Ovary (tissue), 10 donors: Measurements from ENCODE around the gene CTH. TPM values are rescaled to one million over a fixed set of nuclear protein-coding genes. Genes with fewer than 3 reads are reported as not detected.
"Not testable (repeated sequence)": the region's sequence is repeated elsewhere in the genome, so short reads cannot be mapped to it uniquely, and the experiment has no call there.

Experiments
- DNase-seq, 5 donors: peaks; one replicate each; pipeline ENCODE4 v3.0.0-alpha.2; 2019 to 2020
- H3K27ac ChIP-seq, 2 donors: fragments of 200-600 bp; one replicate each; pipeline versions ENCODE4 v1.5.1 to v1.8.0; 2019 to 2022
- H3K27me3 ChIP-seq: fragments of 200-600 bp; one replicate; pipeline ENCODE4 v1.8.0; 2022
- H3K36me3 ChIP-seq: fragments of 200-600 bp; sonication (generic); one replicate; pipeline ENCODE4 v1.5.1; 2019
- H3K4me1 ChIP-seq: one replicate; pipeline ENCODE4 v1.8.1; 2013; ENCODE audit warnings: mild to moderate bottlenecking, moderate library complexity; ENCODE audit not compliant: insufficient read depth
- H3K4me3 ChIP-seq: fragments of 200-600 bp; sonication (generic); one replicate; pipeline ENCODE4 v1.5.1; 2017
- H3K9me3 ChIP-seq, 2 donors: fragments of 200-600 bp in 1 of 2; sonication (generic) in 1 of 2; one replicate each; pipeline versions ENCODE4 v1.5.1 to v1.8.1; 2013 to 2019; ENCODE audit warnings: mild to moderate bottlenecking in 1 of 2, moderate library complexity in 1 of 2
- CTCF ChIP-seq, 3 donors: fragments of 450-650 bp in 2 of 3; fragments of 200-600 bp in 1 of 3; IDR thresholded peaks; one replicate each; pipeline versions ENCODE4 v1.5.1 to v1.8.0; 2016 to 2022; ENCODE audit warnings: antibody characterized with exemption in 3 of 3, mild to moderate bottlenecking in 1 of 3
- EP300 ChIP-seq: sonication (generic); formaldehyde crosslinking; IDR thresholded peaks from one replicate; pipeline ENCODE4 v1.6.1; 2017; ENCODE audit warnings: antibody characterized with exemption
- POLR2A ChIP-seq: fragments of 450-650 bp; IDR thresholded peaks from one replicate; pipeline ENCODE4 v1.6.1; 2017; ENCODE audit warnings: antibody characterized with exemption, mild to moderate bottlenecking, moderate library complexity
- WGBS, 3 donors: extraction: QIAGEN DNeasy Blood & Tissue Kit in 1 of 3; methylation state at CpG; one replicate each; pipeline versions ENCODE4 v1.1.5 to v1.1.7; 2013 to 2017; 5-methylcytosine and 5-hydroxymethylcytosine counted together
- intact Hi-C, 4 donors: fragments of 100-400 bp; cut with DNase I; formaldehyde crosslinking; loops; one replicate each; pipeline versions ENCODE4 v1.11.0 to v1.15.1; 2022 to 2023
- long read RNA-seq, 3 donors: library from polyadenylated mRNA in 2 of 3; unstranded in 2 of 3; transcript quantifications; one replicate each; pipeline ENCODE4 v2.0.0 and lab custom pipeline, GENCODE V29; 2021 to 2026
- polyA plus RNA-seq, 2 donors: library from polyadenylated mRNA; stranded (reverse); fragments of 200-250 nt in 1 of 2; fragments of 350-450 nt in 1 of 2; fragmentation: Illumina TruSeq in 1 of 2; extraction: RNeasy Lipid Tissue Mini Kit (QIAGEN cat#74804) in 1 of 2; gene quantifications; one replicate each; pipeline ENCODE4 v1.2.3, GENCODE V29; 2013 to 2014
- total RNA-seq, 7 donors: library from RNA; depleted of rRNA in 2 of 7; stranded (reverse); fragments of >200 nt in 2 of 7; fragmentation: NEBNext Ultra II Directional in 3 of 7; extraction: Animal tissue kit (Norgen Biotek cat#: 25700) in 3 of 7; gene quantifications; one replicate each; pipeline versions ENCODE4 v1.1.0 to v1.2.4, GENCODE V29; 2016 to 2023
- donor health status: DM: no; HTN: no; CAD: no; lungs with moderate emphysema.
- donor health status: DM: no; HTN: no; CAD: no.
- donor health status: Bipolar disorder and iron deficiency.
- donor health status: DM: yes; HTN: yes; CAD: no.
- donor health status: DM: no; HTN: no; CAD: no.
- donor health status: DM: yes; HTN: yes; CAD: no.

CTH gene
- total RNA-seq (10 to 100 TPM in 5 of 7 donors, 1 to 10 TPM in 2; 4.7 to 36.2 (median 20.9) TPM), polyA plus RNA-seq (10 to 100 TPM in 1 of 2 donors, 1 to 10 TPM in 1; 7.1 to 10.3 TPM)
- long read RNA-seq, donor 1, transcript CTH-202 (12 exons, 1,805 nt), result major isoform, 6 of 12 reads
- long read RNA-seq, donor 1, partial matches to known transcripts, result 0 of 12 reads
- long read RNA-seq, donor 1, other reads (novel, unspliced or antisense), result 5 of 12 reads
- long read RNA-seq, donor 2, partial matches to known transcripts, result 0 of 1 reads
- long read RNA-seq, donor 2, other reads (novel, unspliced or antisense), result 0 of 1 reads
- long read RNA-seq, donor 3, partial matches to known transcripts, result 0 of 5 reads
- long read RNA-seq, donor 3, other reads (novel, unspliced or antisense), result 1 of 5 reads

DNA sequence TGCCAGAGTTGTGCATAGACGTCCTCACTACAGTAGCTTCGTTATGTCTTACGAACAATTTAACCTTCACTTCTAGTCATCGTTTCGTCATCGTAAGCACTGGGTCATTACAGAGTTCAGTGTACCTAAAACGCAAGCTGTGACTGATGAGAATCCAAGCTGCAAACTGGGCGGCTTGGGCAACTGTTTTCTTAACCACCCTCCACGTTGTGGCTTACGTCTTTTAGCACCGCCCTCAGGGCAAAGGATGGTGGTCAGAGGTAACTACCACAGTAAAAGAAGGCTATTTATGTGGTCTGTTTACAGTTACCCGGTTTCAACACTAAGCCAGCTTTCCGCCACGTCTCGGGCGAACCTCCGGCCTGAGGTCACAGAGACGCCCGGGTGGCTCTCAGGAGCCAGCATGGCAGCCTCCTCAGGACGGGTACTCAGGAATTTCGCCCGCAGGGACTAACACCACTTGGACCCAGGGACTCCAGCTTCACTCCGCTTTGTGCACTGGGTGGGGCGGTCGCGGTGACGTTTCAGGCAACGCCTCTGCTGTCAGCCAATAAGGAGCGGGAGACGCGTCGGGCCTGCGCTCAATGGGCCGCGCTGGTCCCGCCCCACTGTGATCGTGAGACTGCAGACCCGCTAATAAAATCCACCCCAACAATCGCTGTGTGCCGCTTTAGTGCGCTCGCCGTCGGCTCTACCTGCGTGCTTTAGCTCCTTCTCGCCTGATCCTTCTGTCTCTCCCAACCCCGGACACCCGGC lies at the start of gene CTH:
Gene CTH (plus strand): TSS at position 665 of the 756 bp plus-strand sequence. CDS start 148 bp downstream, outside the sequence.
- H3K4me1 ChIP-seq, result peaks cover 2% of the 10 kb centered on the region
- peak; percentile 97 for TF ChIP-seq POLR2A
- no peak for TF ChIP-seq EP300
- TF ChIP-seq CTCF (IDR thresholded peaks at IDR 0.05), result peak in 2 of 3 donors; percentile 13 to 28
- no peaks in the 10 kb centered on the region for H3K9me3 ChIP-seq
- 0% methylated on average over 47 to 48 of the region's 48 CpGs for WGBS, 3 donors
- H3K27me3 ChIP-seq, result no peaks in the 10 kb centered on the region
- peak within 1 kb of the TSS; percentile 71 for H3K4me3 ChIP-seq
- H3K36me3 ChIP-seq, result no peaks in the 10 kb centered on the region
- H3K27ac ChIP-seq, result peak within 1 kb of the TSS; percentile 73 to 96
- peak; percentile 97 to 98 (median 97) for DNase-seq
- intact Hi-C loops, result loop anchor here in 1 of 4 donors (10.0 kb wide), 1 partner anchor 56 kb away; the partner anchor contains the start of gene ANKRD13C

- H3K36me3 ChIP-seq, result no peaks in the 10 kb centered on the region
- H3K4me3 ChIP-seq, result no peak overlapping the region
- H3K4me1 ChIP-seq, result no peaks in the 10 kb centered on the region
- 12 to 18% (median 13%) methylated on average over 3 of the region's 3 CpGs for WGBS, 3 donors
- H3K27ac ChIP-seq, result no peak overlapping the region
- intact Hi-C loops, result no loop called here
- TF ChIP-seq CTCF (IDR thresholded peaks at IDR 0.05) (no peak), EP300 (no peak), POLR2A (no peak)
- H3K27me3 ChIP-seq, result no peaks in the 10 kb centered on the region
- no peak for DNase-seq
- H3K9me3 ChIP-seq, result no peaks in the 10 kb centered on the region
Measured at GRCh38 chr1:70361727-70362398, 49.2 kb upstream of the CTH start.

DNA sequence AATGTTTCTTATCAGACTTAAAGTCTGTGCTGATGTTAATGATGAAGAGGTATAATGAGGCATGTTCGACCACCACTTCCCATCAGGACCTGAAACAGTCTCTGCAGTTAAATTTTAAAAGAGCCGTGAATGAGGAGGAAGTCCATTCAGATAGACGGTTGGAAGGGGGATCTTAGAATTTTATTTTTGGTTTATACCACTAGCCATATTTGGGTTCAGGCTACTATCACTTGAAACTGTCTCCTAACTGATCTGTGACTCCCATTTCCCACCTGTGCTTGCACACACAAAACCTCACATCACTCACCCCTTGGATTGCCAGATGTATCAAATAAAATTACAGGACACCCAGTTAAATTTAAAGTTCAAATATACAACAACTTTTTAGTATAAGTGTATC lies 46.6 kb upstream of the CTH start:
- H3K4me3 ChIP-seq, result no peak overlapping the region
- H3K4me1 ChIP-seq, result no peaks in the 10 kb centered on the region
- no peak overlapping the region for H3K27ac ChIP-seq
- no peak for TF ChIP-seq CTCF (IDR thresholded peaks at IDR 0.05)
- TF ChIP-seq EP300, result no peak
- no peak for TF ChIP-seq POLR2A
- H3K36me3 ChIP-seq, result no peaks in the 10 kb centered on the region
- H3K27me3 ChIP-seq, result no peaks in the 10 kb centered on the region
- no peaks in the 10 kb centered on the region for H3K9me3 ChIP-seq
- DNase-seq, result no peak
- WGBS, 3 donors, result 78 to 90% (median 86%) methylated on average over 3 of the region's 3 CpGs
- intact Hi-C loops, result no loop called here

DNA sequence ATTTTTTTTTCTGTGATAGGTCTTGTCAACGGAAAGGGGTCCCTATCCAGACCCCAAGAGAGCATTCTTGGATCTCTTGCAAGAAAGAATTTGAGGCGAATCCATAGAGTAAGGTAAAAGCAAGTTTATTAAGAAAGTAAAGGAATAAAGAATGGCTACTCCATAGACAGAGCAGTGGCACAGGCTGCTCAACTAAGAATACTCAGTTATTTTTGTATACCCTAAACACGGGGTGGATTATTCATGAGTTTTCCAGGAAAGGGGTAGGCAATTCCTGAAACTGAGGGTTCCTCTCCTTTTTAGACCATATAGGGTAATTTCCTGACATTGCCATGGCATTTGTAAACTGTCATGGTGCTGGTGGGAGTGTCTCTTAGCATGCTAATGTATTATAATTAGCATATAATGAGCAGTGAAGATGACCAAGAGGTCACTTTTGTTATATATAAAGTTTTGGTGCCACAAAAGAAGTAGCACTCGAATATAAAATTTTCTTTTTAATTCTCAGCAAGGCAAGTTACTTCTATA lies 44.6 kb upstream of the CTH start:
- H3K36me3 ChIP-seq, H3K27ac ChIP-seq, intact Hi-C loops, DNase-seq, H3K27me3 ChIP-seq, H3K4me3 ChIP-seq, H3K4me1 ChIP-seq, H3K9me3 ChIP-seq: not testable (repeated sequence)
- 93 to 96% (median 93%) methylated on average over 4 of the region's 4 CpGs for WGBS, 3 donors

DNA sequence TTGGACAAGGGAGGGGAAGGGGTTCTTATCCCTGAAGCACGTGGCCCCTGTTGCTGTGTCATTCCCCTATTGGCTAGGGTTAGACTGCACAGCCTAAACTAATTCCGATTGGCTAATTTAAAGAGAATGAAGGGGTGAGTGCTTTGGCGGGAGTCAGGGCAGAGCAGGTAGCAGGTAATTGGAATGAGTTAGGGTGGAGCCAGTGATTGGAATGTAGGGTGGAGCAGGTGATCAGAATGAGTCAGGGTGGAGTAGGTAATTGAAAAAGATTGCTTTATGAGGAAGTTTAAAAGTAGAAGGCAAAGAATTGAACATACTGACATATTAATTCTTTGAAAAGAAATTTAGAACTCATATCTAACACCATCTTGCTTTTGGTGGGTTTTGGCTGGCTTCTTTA lies 44.1 kb upstream of the CTH start:
- DNase-seq, intact Hi-C loops, H3K4me1 ChIP-seq, H3K27ac ChIP-seq, H3K27me3 ChIP-seq, H3K4me3 ChIP-seq, H3K9me3 ChIP-seq, H3K36me3 ChIP-seq: not testable (repeated sequence)
- WGBS, 3 donors, result 75 to 95% (median 88%) methylated on average over 3 of the region's 3 CpGs

GRCh38 chr1:70367397-70367796 lies 43.7 kb upstream of the CTH start:
- H3K4me1 ChIP-seq, DNase-seq, H3K9me3 ChIP-seq, intact Hi-C loops, H3K36me3 ChIP-seq, H3K27me3 ChIP-seq, H3K4me3 ChIP-seq, H3K27ac ChIP-seq: not testable (repeated sequence)
- WGBS, 3 donors, result 88 to 93% (median 89%) methylated on average over 5 of the region's 5 CpGs

GRCh38 chr1:70371586-70371985 lies 39.5 kb upstream of the CTH start:
- H3K36me3 ChIP-seq, H3K27ac ChIP-seq, DNase-seq, intact Hi-C loops, H3K4me1 ChIP-seq, H3K9me3 ChIP-seq, H3K4me3 ChIP-seq, H3K27me3 ChIP-seq: not testable (repeated sequence)
- 72 to 75% (median 74%) methylated on average over 3 of the region's 3 CpGs for WGBS, 3 donors
